ENCODE measurements around the gene GRIP2.

Gene GRIP2

DNA sequence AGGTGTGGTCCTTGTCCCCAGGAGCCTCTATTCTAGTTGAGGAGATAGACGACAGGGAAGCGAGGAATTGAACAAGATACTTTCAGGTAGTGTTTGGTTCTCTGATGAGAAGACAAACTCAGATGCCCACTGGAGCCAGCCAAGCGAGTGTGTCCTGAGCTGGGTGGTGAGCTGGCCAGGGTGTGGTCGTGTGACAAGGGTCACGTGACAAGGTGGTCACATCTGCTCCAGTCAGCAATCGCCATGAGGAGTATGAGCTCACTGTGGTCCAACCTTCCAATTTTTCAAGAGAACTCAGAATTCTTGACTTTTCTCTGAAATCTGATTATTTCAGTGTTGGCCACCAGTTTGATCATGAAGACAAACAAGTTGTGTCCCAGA lies 98.2 kb downstream of the GRIP2 start:
- no peak overlapping the region for H2BK120ac ChIP-seq (ENCODE audit: insufficient read depth, low read length, poor library complexity)
- no peak for DNase-seq
- H4K8ac ChIP-seq (ENCODE audit: low read depth, low read length), result no peak overlapping the region
- H3K27ac ChIP-seq (ENCODE audit: low read depth, low read length), result no peak overlapping the region
- H3K18ac ChIP-seq (ENCODE audit: low read length), result no peak overlapping the region
- peak overlapping the region; percentile 0 for H4K91ac ChIP-seq (ENCODE audit: low read depth, low read length)
- no peak overlapping the region for H3K4ac ChIP-seq (ENCODE audit: low read depth, low read length)
- peaks cover 6% of the 10 kb centered on the region in 2 experiments for H3K4me1 ChIP-seq (ENCODE audit: control insufficient read depth in 1 of 2, insufficient read depth in 2 of 2, low read length in 2 of 2)
- no peaks in the 10 kb centered on the region for H3K79me1 ChIP-seq (ENCODE audit: low read length)
- H3K4me2 ChIP-seq (ENCODE audit: low read length), result no peak overlapping the region
- no peaks in the 10 kb centered on the region for H3K9me3 ChIP-seq (ENCODE audit: insufficient read depth, low read depth, low read length)
- no CpG with 5 or more reads among the region's 6 CpGs for WGBS (ENCODE audit: extremely low coverage, insufficient coverage, insufficient read length)
- no peaks in the 10 kb centered on the region for H3K79me2 ChIP-seq (ENCODE audit: control insufficient read depth, insufficient read depth, low read length, poor library complexity)
- no peak overlapping the region for H3K4me3 ChIP-seq (ENCODE audit: low read depth, low read length)
- no peak overlapping the region for H3K14ac ChIP-seq (ENCODE audit: low read length)
- H4K12ac ChIP-seq (ENCODE audit: low read depth, low read length), result no peak overlapping the region
- H2AK5ac ChIP-seq (ENCODE audit: low read length), result no peak overlapping the region
- H3K27me3 ChIP-seq (ENCODE audit: insufficient read depth, low read length), result no peaks in the 10 kb centered on the region
- H3K23ac ChIP-seq (ENCODE audit: low read length), result no peak overlapping the region
- no peak overlapping the region for H2BK5ac ChIP-seq (ENCODE audit: low read depth, low read length, poor library complexity)
- H2BK12ac ChIP-seq (ENCODE audit: low read length), result no peak overlapping the region
- no peak overlapping the region for H2AFZ ChIP-seq (ENCODE audit: insufficient read depth, low read length, poor library complexity)
- H3K36me3 ChIP-seq (ENCODE audit: control insufficient read depth in 1 of 2, insufficient read depth in 2 of 2, low read length in 2 of 2), result peaks cover 22 to 26% of the 10 kb centered on the region in 2 experiments
- no peak overlapping the region for H3K9ac ChIP-seq (ENCODE audit: low read length)

DNA sequence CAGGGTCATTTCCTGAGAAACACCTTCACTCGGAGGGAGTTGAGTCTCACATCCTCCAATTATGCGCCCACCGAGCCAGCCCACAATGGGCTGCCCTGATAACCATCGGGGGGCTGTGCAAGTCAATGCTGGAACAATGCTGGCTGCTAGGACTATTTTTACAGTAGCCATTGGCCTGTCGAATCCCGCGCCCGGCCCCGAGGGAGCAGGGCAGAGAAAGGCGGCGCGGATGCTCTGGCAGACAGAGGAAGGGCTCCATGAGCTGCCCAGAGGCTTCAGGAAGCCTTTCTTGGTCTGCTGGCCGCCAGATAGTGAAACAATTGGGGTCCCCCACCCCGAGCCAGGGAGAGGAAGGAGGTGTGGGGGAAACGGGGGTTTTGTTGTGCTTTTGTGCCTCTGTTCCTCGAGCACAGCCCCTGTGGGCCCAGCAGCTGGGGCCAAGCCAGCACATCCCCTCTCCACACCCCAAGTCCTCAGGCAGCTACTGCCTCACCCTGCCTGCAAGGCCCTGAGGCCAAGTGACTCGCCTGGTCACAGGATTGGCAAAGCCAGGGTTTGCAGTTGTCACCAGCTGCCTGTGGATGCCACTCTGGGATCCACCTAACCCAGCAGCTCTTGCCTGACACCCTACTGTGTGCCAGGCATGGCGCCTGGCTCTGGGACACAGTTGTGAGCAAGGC lies 98.8 kb downstream of the GRIP2 start:
- Histone ChIP-seq H3K79me2 (ENCODE audit: control insufficient read depth, insufficient read depth, low read length, poor library complexity) (peaks cover 2% of the 10 kb centered on the region), H3K36me3 (ENCODE audit: control insufficient read depth in 1 of 2, insufficient read depth in 2 of 2, low read length in 2 of 2) (peaks cover 22 to 25% of the 10 kb centered on the region in 2 experiments), H2BK5ac (ENCODE audit: low read depth, low read length, poor library complexity) (no peak overlapping the region), H3K27me3 (ENCODE audit: insufficient read depth, low read length) (no peaks in the 10 kb centered on the region), H2AK5ac (ENCODE audit: low read length) (no peak overlapping the region), H2BK120ac (ENCODE audit: insufficient read depth, low read length, poor library complexity) (no peak overlapping the region), H3K4me1 (ENCODE audit: control insufficient read depth in 1 of 2, insufficient read depth in 2 of 2, low read length in 2 of 2) (peaks cover 6% of the 10 kb centered on the region in 2 experiments), H3K27ac (ENCODE audit: low read depth, low read length) (no peak overlapping the region), H3K4me3 (ENCODE audit: low read depth, low read length) (no peak overlapping the region), H3K18ac (ENCODE audit: low read length) (no peak overlapping the region), H3K9ac (ENCODE audit: low read length) (no peak overlapping the region), H4K12ac (ENCODE audit: low read depth, low read length) (no peak overlapping the region), H4K91ac (ENCODE audit: low read depth, low read length) (peak overlapping the region; percentile 0), H3K23ac (ENCODE audit: low read length) (no peak overlapping the region), H2BK12ac (ENCODE audit: low read length) (no peak overlapping the region), H3K14ac (ENCODE audit: low read length) (no peak overlapping the region), H2AFZ (ENCODE audit: insufficient read depth, low read length, poor library complexity) (no peak overlapping the region), H3K4ac (ENCODE audit: low read depth, low read length) (peak overlapping the region; percentile 29), H3K79me1 (ENCODE audit: low read length) (no peaks in the 10 kb centered on the region), H4K8ac (ENCODE audit: low read depth, low read length) (no peak overlapping the region), H3K9me3 (ENCODE audit: insufficient read depth, low read depth, low read length) (no peaks in the 10 kb centered on the region), H3K4me2 (ENCODE audit: low read length) (no peak overlapping the region)
- no peak for DNase-seq
- no CpG with 5 or more reads among the region's 18 CpGs for WGBS (ENCODE audit: extremely low coverage, insufficient coverage, insufficient read length)

- Histone ChIP-seq H4K8ac (ENCODE audit: low read depth, low read length) (no peak overlapping the region), H3K9me3 (ENCODE audit: insufficient read depth, low read depth, low read length) (no peaks in the 10 kb centered on the region), H3K79me2 (ENCODE audit: control insufficient read depth, insufficient read depth, low read length, poor library complexity) (peaks cover 4% of the 10 kb centered on the region), H4K91ac (ENCODE audit: low read depth, low read length) (no peak overlapping the region), H3K14ac (ENCODE audit: low read length) (no peak overlapping the region), H4K12ac (ENCODE audit: low read depth, low read length) (no peak overlapping the region), H3K4me2 (ENCODE audit: low read length) (no peak overlapping the region), H3K9ac (ENCODE audit: low read length) (no peak overlapping the region), H3K23ac (ENCODE audit: low read length) (no peak overlapping the region), H2AFZ (ENCODE audit: insufficient read depth, low read length, poor library complexity) (no peak overlapping the region), H3K18ac (ENCODE audit: low read length) (no peak overlapping the region), H2AK5ac (ENCODE audit: low read length) (no peak overlapping the region), H2BK12ac (ENCODE audit: low read length) (no peak overlapping the region), H3K4me1 (ENCODE audit: control insufficient read depth in 1 of 2, insufficient read depth in 2 of 2, low read length in 2 of 2) (peaks cover 6 to 7% of the 10 kb centered on the region in 2 experiments), H3K36me3 (ENCODE audit: control insufficient read depth in 1 of 2, insufficient read depth in 2 of 2, low read length in 2 of 2) (peaks cover 17 to 18% of the 10 kb centered on the region in 2 experiments), H3K27ac (ENCODE audit: low read depth, low read length) (no peak overlapping the region), H3K4ac (ENCODE audit: low read depth, low read length) (no peak overlapping the region), H2BK5ac (ENCODE audit: low read depth, low read length, poor library complexity) (no peak overlapping the region), H3K4me3 (ENCODE audit: low read depth, low read length) (no peak overlapping the region), H3K79me1 (ENCODE audit: low read length) (no peaks in the 10 kb centered on the region), H2BK120ac (ENCODE audit: insufficient read depth, low read length, poor library complexity) (no peak overlapping the region), H3K27me3 (ENCODE audit: insufficient read depth, low read length) (no peaks in the 10 kb centered on the region)
- DNase-seq, result no peak
- WGBS (ENCODE audit: extremely low coverage, insufficient coverage, insufficient read length), result no CpG with 5 or more reads among the region's 11 CpGs
Observed at GRCh38 chr3:14440531-14441239, 99.5 kb downstream of the GRIP2 start.

GRCh38 chr3:14440168-14440518 lies 100.0 kb downstream of the GRIP2 start:
- Histone ChIP-seq H3K14ac (ENCODE audit: low read length) (no peak overlapping the region), H2BK12ac (ENCODE audit: low read length) (no peak overlapping the region), H3K79me2 (ENCODE audit: control insufficient read depth, insufficient read depth, low read length, poor library complexity) (peaks cover 4% of the 10 kb centered on the region), H2BK120ac (ENCODE audit: insufficient read depth, low read length, poor library complexity) (no peak overlapping the region), H3K9ac (ENCODE audit: low read length) (no peak overlapping the region), H3K23ac (ENCODE audit: low read length) (no peak overlapping the region), H4K91ac (ENCODE audit: low read depth, low read length) (no peak overlapping the region), H3K36me3 (ENCODE audit: control insufficient read depth in 1 of 2, insufficient read depth in 2 of 2, low read length in 2 of 2) (peaks cover 13 to 15% of the 10 kb centered on the region in 2 experiments), H2AFZ (ENCODE audit: insufficient read depth, low read length, poor library complexity) (no peak overlapping the region), H4K8ac (ENCODE audit: low read depth, low read length) (no peak overlapping the region), H3K4me1 (ENCODE audit: control insufficient read depth in 1 of 2, insufficient read depth in 2 of 2, low read length in 2 of 2) (peaks cover 8 to 12% of the 10 kb centered on the region in 2 experiments), H3K18ac (ENCODE audit: low read length) (no peak overlapping the region), H3K4me3 (ENCODE audit: low read depth, low read length) (no peak overlapping the region), H4K12ac (ENCODE audit: low read depth, low read length) (no peak overlapping the region), H2AK5ac (ENCODE audit: low read length) (no peak overlapping the region), H3K4ac (ENCODE audit: low read depth, low read length) (no peak overlapping the region), H2BK5ac (ENCODE audit: low read depth, low read length, poor library complexity) (no peak overlapping the region), H3K9me3 (ENCODE audit: insufficient read depth, low read depth, low read length) (no peaks in the 10 kb centered on the region), H3K79me1 (ENCODE audit: low read length) (peaks cover under 1% of the 10 kb centered on the region), H3K4me2 (ENCODE audit: low read length) (no peak overlapping the region), H3K27me3 (ENCODE audit: insufficient read depth, low read length) (no peaks in the 10 kb centered on the region), H3K27ac (ENCODE audit: low read depth, low read length) (no peak overlapping the region)
- DNase-seq, result no peak
- no CpG with 5 or more reads among the region's 3 CpGs for WGBS (ENCODE audit: extremely low coverage, insufficient coverage, insufficient read length)
